Peyer's patch (tissue), 4 donors: Measurements from ENCODE around the gene UVSSA. TPM values are rescaled to one million over a fixed set of nuclear protein-coding genes. Genes with fewer than 3 reads are reported as not detected.
A peak's percentile ranks its signal among the peaks of the same experiment; 100 is the strongest.

Experiments
- DNase-seq, 3 donors: peaks; one replicate each; pipeline ENCODE4 v3.0.0-alpha.2; 2017 to 2019
- H3K27ac ChIP-seq, 4 donors: fragments of 200-600 bp; sonication (generic); one replicate each; pipeline ENCODE4 v1.5.1; 2016 to 2019
- H3K27me3 ChIP-seq, 2 donors: fragments of 200-600 bp; sonication (generic); one replicate each; pipeline ENCODE4 v1.5.1; 2019
- H3K36me3 ChIP-seq, 3 donors: fragments of 200-600 bp; sonication (generic); one replicate each; pipeline ENCODE4 v1.5.1; 2016 to 2019
- H3K4me1 ChIP-seq, 4 donors: fragments of 200-600 bp; sonication (generic); one replicate each; pipeline ENCODE4 v1.5.1; 2016 to 2019
- H3K4me3 ChIP-seq, 4 donors: fragments of 200-600 bp; sonication (generic); 1 replicate in 3 of 4; 2 replicates in 1 of 4; pipeline ENCODE4 v1.5.1; 2016 to 2019; ENCODE audit warnings: mild to moderate bottlenecking in 1 of 4
- H3K9me3 ChIP-seq, 4 donors: fragments of 200-600 bp; sonication (generic); one replicate each; pipeline ENCODE4 v1.5.1; 2016 to 2019; ENCODE audit warnings: mild to moderate bottlenecking in 1 of 4
- CTCF ChIP-seq, 6 experiments: fragments of 450-650 bp in 4 of 6; fragments of 200-600 bp in 2 of 6; sonication (generic) in 1 of 6; IDR thresholded peaks; one replicate each; pipeline ENCODE4 v1.5.1; 2017 to 2019; ENCODE audit warnings: antibody characterized with exemption in 6 of 6, mild to moderate bottlenecking in 3 of 6, moderate library complexity in 1 of 6
- POLR2A ChIP-seq, 2 donors: fragments of 450-650 bp; IDR thresholded peaks; one replicate each; pipeline ENCODE4 v1.5.1; 2017; ENCODE audit warnings: antibody characterized with exemption in 2 of 2, mild to moderate bottlenecking in 2 of 2, moderate library complexity in 2 of 2
- total RNA-seq, 4 donors: library from RNA; depleted of rRNA; stranded (reverse); fragments of >200 nt; gene quantifications; one replicate each; pipeline ENCODE4 v1.1.0, GENCODE V29; 2016

The UVSSA gene
- total RNA-seq, 4 donors from 2014 or later: 42.2 to 118 (median 77.7) TPM

- no peak for TF ChIP-seq CTCF (IDR thresholded peaks at IDR 0.05)
- no peak for TF ChIP-seq POLR2A (IDR thresholded peaks at IDR 0.05)
- Histone ChIP-seq H3K4me3 (peak overlapping the region; percentile 4 to 44 (median 30)), H3K27ac (peak overlapping the region; percentile 22 to 64 (median 48)), H3K36me3 (peaks cover 0 to 25% (median 0%) of the 10 kb centered on the region in 3 donors), H3K4me1 (peaks cover 5 to 45% (median 22%) of the 10 kb centered on the region in 4 donors), H3K9me3 (no peaks in the 10 kb centered on the region), H3K27me3 (no peaks in the 10 kb centered on the region)
- peak; percentile 69 to 87 (median 71) for DNase-seq
Measured at GRCh38 chr4:1309261-1310010, 37.6 kb upstream of the UVSSA start.

GRCh38 chr4:1310031-1310795 is 36.8 kb upstream of the UVSSA start:
- TF ChIP-seq POLR2A (IDR thresholded peaks at IDR 0.05) (no peak), CTCF (IDR thresholded peaks at IDR 0.05) (no peak)
- DNase-seq: no peak
- H3K36me3 ChIP-seq: peaks cover 0 to 33% (median 0%) of the 10 kb centered on the region in 3 donors

GRCh38 chr4:1310796-1311631 is 36.0 kb upstream of the UVSSA start:
- H3K4me3 ChIP-seq: no peak overlapping the region
- H3K9me3 ChIP-seq: no peaks in the 10 kb centered on the region
- peaks cover 5 to 34% (median 22%) of the 10 kb centered on the region in 4 donors for H3K4me1 ChIP-seq
- TF ChIP-seq POLR2A (IDR thresholded peaks at IDR 0.05): no peak
- no peak for TF ChIP-seq CTCF (IDR thresholded peaks at IDR 0.05)
- DNase-seq: no peak
- H3K27me3 ChIP-seq: no peaks in the 10 kb centered on the region
- H3K27ac ChIP-seq: peak overlapping the region; percentile 9 to 39 (median 22)
- H3K36me3 ChIP-seq: peaks cover 0 to 41% (median 0%) of the 10 kb centered on the region in 3 donors

More at GRCh38 chr4:1310031-1310795, 36.8 kb upstream of the UVSSA start:
- H3K9me3 ChIP-seq: no peaks in the 10 kb centered on the region
- peak overlapping the region; percentile 22 to 64 (median 48) for H3K27ac ChIP-seq
- peaks cover 5 to 42% (median 22%) of the 10 kb centered on the region in 4 donors for H3K4me1 ChIP-seq
- no peaks in the 10 kb centered on the region for H3K27me3 ChIP-seq
- H3K4me3 ChIP-seq: peak overlapping the region; percentile 4 to 44 (median 30)

- DNase-seq: no peak
- H3K36me3 ChIP-seq: peaks cover 0 to 58% (median 0%) of the 10 kb centered on the region in 3 donors
- no peak overlapping the region for H3K4me3 ChIP-seq
- peaks cover 0 to 34% (median 20%) of the 10 kb centered on the region in 4 donors for H3K4me1 ChIP-seq
- no peak for TF ChIP-seq POLR2A (IDR thresholded peaks at IDR 0.05)
- no peak for TF ChIP-seq CTCF (IDR thresholded peaks at IDR 0.05)
- H3K9me3 ChIP-seq: no peaks in the 10 kb centered on the region
- H3K27me3 ChIP-seq: no peaks in the 10 kb centered on the region
- no peak overlapping the region for H3K27ac ChIP-seq
Measured at GRCh38 chr4:1312821-1313640, 34.0 kb upstream of the UVSSA start.
